Activated gamma-delta T cell treated with anti-CD3 and anti-CD28 coated beads, Interleukin-2, amount 50 U/mL, for 16 hours (primary cell): ENCODE results near the gene COG5.

Experiments used
- DNase-seq: peaks from one replicate; pipeline ENCODE4 v3.0.0-alpha.2; 2020; ENCODE audit warnings: low read depth

Gene COG5

DNA sequence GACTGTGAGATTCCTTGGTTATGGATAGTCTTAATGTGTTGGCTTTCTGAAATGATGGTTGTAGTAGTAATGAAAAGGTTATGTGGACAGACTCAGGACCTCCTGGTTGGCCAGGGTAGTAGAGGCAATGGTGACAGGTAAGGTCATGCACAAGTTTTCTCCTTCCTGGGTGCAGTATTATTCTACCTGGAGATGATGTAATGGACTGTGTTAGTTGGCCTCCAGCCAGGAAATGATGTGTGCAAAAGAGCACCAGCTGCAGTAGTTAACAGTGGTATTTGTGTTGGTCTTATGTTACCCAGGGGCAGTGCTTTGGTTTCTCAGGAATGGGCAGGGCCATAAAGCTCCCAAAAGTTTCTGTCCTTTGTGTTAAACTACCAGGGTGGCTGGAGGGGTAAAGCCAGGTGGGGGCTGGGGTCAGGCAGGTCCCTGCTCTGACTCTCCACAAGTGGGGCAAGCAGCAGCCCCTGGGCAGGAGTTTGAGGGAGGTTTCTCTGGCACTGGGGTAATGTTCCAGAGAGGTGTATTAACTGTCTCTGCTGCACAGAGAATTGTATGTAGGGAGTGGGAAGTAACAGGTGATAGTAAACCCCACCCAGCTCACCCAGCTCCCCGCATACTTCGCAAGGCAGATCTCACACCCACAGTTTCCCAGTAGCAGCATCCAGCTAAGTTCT, 57.6 kb downstream of the COG5 start:
- no peak for DNase-seq

DNA sequence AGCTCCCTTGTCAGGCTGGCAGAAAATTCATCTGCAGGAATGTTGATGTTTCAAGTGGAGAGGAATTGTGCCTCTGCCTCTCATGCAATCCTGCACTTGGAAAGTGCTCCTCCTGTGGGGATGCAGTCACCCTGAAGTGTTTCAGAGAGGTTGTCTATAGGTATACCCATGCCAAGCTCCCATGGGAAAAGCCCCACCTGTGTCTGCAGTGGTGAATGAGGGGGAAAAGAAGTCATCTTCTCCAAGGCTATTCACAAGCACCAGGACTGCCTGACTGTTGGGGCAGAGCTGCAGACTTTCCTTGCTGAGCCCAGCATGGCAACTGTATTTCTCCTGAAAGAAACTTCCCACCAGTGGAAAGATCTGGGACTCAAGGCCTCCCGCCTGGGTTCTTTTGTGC, 58.4 kb downstream of the COG5 start:
- no peak for DNase-seq

GRCh38 chr7:107503687-107504086, 60.0 kb downstream of the COG5 start:
- no peak for DNase-seq

- DNase-seq: no peak
Measured at GRCh38 chr7:107502797-107503196, 60.9 kb downstream of the COG5 start.

- no peak for DNase-seq
Measured at GRCh38 chr7:107502154-107502553, 61.6 kb downstream of the COG5 start.

- no peak for DNase-seq
Measured at GRCh38 chr7:107501593-107501992, 62.1 kb downstream of the COG5 start.

DNA sequence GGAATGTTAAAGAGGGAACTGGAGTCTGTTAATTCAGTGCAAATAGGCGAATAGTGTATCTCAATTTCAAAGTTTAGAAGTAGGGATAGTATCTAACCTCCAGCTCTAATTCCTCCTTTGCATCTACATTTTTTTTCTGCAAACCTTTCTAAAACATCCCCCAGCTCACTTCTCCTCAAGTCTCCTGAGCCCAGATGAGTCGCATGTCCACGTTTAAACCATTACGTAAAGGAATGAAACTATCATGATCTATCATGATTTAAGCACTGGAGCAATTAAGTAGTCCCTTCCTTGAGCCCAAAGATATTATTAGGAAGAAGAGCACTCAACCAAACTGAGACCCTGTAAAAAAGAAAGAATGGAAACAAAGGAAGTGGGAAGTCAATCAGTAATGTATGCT, 64.0 kb downstream of the COG5 start:
- DNase-seq: no peak

DNA sequence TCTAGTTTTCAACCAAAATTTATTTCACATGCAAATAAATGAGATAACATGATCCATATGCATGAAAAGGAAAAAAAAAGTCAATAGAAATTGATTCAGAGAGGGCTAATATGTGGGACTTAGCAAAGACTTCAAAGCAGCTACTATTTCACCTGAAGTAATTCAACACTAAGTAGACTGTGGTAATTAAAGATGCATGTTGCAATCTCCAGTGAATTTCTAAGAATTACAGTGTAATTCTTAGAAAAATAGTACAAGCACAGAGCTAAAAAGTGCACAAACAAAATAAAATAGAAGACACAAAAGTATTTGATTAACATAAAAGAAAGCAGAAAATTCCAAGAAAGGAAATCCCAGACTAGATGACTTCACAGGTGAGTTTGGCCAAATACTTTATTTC, 68.2 kb downstream of the COG5 start:
- DNase-seq: no peak

GRCh38 chr7:107494884-107495283, 68.8 kb downstream of the COG5 start:
- DNase-seq: no peak

GRCh38 chr7:107494315-107494751, 69.4 kb downstream of the COG5 start:
- DNase-seq: no peak

DNA sequence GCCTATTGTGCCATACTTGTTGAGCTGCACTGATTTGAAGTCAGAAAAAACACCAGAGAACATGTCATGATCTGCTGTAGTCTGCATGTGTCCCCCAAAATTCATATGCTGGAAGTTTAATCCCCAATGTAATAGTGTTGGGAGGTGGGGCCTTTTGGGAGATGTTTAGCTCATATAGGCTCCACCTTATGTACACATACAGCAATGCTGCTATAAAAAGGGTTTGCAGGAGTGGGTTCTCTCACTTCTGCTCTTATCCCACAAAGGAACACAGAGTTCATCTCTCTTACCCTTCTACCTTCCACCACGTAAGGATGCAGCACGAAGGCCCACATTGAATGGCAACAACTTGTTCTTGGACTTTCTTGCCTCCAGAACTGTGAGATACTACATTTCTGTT, 70.8 kb downstream of the COG5 start:
- no peak for DNase-seq

GRCh38 chr7:107486041-107486440, 77.7 kb downstream of the COG5 start:
- DNase-seq: no peak

DNA sequence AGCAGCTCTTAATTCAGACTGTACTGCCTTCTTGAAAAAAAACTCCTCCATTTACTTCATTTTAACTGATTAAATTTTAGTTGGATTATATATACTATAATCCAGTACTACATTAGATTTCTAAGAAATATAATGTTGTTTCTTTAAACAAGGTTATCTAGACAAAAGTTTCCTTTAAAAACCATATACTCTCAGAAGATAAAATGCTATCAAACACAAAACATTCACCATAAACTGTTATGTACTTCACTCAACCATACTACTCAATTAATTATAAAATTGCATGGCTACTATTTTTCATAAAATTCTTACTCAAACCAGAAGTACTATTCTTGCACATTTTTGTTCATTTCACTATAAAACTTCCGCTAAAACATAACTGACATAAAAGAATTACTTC, 81.1 kb downstream of the COG5 start:
- no peak for DNase-seq

DNA sequence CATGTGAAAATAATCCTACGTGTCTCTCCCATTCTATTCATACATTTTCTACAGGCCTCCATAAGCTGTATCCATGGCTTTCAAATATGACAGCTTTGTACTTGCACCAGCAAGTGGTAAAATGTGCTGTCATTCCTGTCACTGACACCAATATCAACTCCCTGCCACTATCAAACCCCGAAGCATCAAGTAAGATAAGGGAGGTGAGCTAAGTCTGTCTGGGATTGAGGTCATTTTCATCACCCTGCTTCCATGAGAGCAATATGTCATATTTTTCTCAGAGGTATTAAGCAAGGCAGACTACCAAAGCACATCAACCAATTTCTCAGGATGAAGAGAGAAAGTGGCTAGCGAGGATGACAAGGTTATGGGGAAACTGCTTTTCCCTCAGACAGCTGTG, 82.8 kb downstream of the COG5 start:
- DNase-seq: no peak

GRCh38 chr7:107479303-107479702, 84.4 kb downstream of the COG5 start:
- DNase-seq: no peak

- DNase-seq: no peak
Measured at GRCh38 chr7:107474104-107474521, 89.6 kb downstream of the COG5 start.

GRCh38 chr7:107472116-107472515, 91.6 kb downstream of the COG5 start:
- no peak for DNase-seq

GRCh38 chr7:107471292-107472070, 92.2 kb downstream of the COG5 start:
- no peak for DNase-seq

- DNase-seq: no peak
Measured at GRCh38 chr7:107469929-107470328, 93.8 kb downstream of the COG5 start, which contains the start of gene GPR22. Gene GPR22 (plus strand): TSS chr7:107470057. CDS start chr7:107474061, 4,004 bp downstream.

- DNase-seq: no peak
Measured at GRCh38 chr7:107468824-107469223, 94.9 kb downstream of the COG5 start.

- DNase-seq: no peak
Measured at GRCh38 chr7:107467972-107468371, 95.7 kb downstream of the COG5 start.

DNA sequence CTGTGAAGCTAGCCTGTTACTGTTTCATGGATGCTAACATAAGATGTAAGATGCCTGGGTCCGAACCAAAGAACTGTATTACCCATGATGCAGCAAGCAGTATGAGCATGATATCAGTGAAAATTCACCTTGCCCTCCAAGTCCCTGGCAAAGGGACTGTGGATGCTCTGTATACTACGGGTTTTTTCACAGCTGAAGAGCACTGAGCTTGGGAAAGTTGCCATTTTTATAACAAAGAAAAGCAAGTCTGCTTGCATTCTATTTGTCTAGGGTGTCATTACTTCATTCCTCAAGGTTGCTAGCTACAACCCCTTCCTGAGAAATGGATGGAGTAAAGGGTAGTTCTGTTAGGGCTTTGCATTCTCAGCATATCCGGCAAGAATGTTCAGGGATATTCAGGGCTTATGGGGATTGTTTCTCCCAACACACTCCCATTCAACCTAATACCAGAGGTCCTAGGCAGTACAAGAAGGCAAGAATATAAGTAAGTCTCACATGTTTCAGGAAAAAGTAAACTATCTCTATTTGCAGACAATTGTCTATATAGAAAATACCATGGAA, 99.0 kb downstream of the COG5 start:
- no peak for DNase-seq
